SK-N-MC (cell line): ENCODE measurements around the gene ITPKB.

ENCODE experiments used
- EZH2 ChIP-seq: fragments of 200-600 bp; sonication (generic); IDR thresholded peaks from one replicate; pipeline ENCODE4 v1.6.1; 2017; ENCODE audit warnings: antibody characterized with exemption
- FOXP2 ChIP-seq: optimal IDR thresholded peaks from 2 replicates; pipeline ENCODE3; 2011; ENCODE audit warnings: mild to moderate bottlenecking, moderate library complexity; ENCODE audit not compliant: insufficient read depth; ENCODE audit errors: extremely low read length, control extremely low read depth
- POLR2AphosphoS5 ChIP-seq: IDR thresholded peaks from 2 replicates; pipeline ENCODE4 v1.6.1; 2012; ENCODE audit warnings: mild to moderate bottlenecking, low read depth, low read length, borderline replicate concordance

- no peak for TF ChIP-seq FOXP2
- TF ChIP-seq EZH2: no peak
- no peak for TF ChIP-seq POLR2AphosphoS5
Observed at GRCh38 chr1:226731257-226731893, 7.7 kb downstream of the ITPKB start.
